Smooth muscle cell (in vitro differentiated cells): ENCODE results near the gene RNF31. TPM values are rescaled to one million over a fixed set of nuclear protein-coding genes. Genes with fewer than 3 reads are reported as not detected.

Experiments used
- DNase-seq: peaks from one replicate; lab custom pipeline; 2025; ENCODE audit not compliant: unreplicated experiment; lab: John Stamatoyannopoulos, UW
- H2AFZ ChIP-seq: fragments of 200-600 bp; sonication (generic); 2 replicates; pipeline ENCODE4 v1.6.0; 2016; ENCODE audit warnings: antibody characterized with exemption, low read depth, mild to moderate bottlenecking
- H3F3A ChIP-seq: fragments of 200-600 bp; sonication (generic); 2 replicates; pipeline ENCODE4 v1.6.0; 2017; ENCODE audit warnings: antibody characterized with exemption, low read depth
- H3K27ac ChIP-seq: fragments of 200-600 bp; sonication (generic); 2 replicates; pipeline ENCODE4 v1.5.1; 2016; ENCODE audit warnings: low read depth, mild to moderate bottlenecking
- H3K27me3 ChIP-seq: fragments of 200-600 bp; sonication (generic); 2 replicates; pipeline ENCODE4 v1.6.1; 2016; ENCODE audit warnings: low read depth, mild to moderate bottlenecking
- H3K36me3 ChIP-seq: fragments of 200-600 bp; sonication (generic); 2 replicates; pipeline ENCODE4 v1.5.1; 2016; ENCODE audit warnings: low read depth
- H3K4me1 ChIP-seq: fragments of 200-600 bp; sonication (generic); 2 replicates; pipeline ENCODE4 v1.5.1; 2016; ENCODE audit warnings: low read depth
- H3K4me2 ChIP-seq: fragments of 200-600 bp; sonication (generic); 2 replicates; pipeline ENCODE4 v1.6.0; 2016; ENCODE audit warnings: mild to moderate bottlenecking
- H3K4me3 ChIP-seq: fragments of 200-600 bp; sonication (generic); 2 replicates; pipeline ENCODE4 v1.5.1; 2016; ENCODE audit warnings: mild to moderate bottlenecking
- H3K79me2 ChIP-seq: fragments of 200-600 bp; sonication (generic); 2 replicates; pipeline ENCODE4 v1.6.0; 2016; ENCODE audit warnings: low read depth, mild to moderate bottlenecking
- H3K9ac ChIP-seq: fragments of 200-600 bp; sonication (generic); 2 replicates; pipeline ENCODE4 v1.6.0; 2016; ENCODE audit warnings: low read depth
- H3K9me3 ChIP-seq: fragments of 200-600 bp; sonication (generic); replicated peaks from 2 replicates; pipeline ENCODE4 v1.5.1; 2016; ENCODE audit warnings: low read depth
- H4K20me1 ChIP-seq: fragments of 200-600 bp; sonication (generic); 2 replicates; pipeline ENCODE4 v1.6.0; 2016; ENCODE audit warnings: low read depth
- CTCF ChIP-seq: fragments of 200-600 bp; sonication (generic); IDR thresholded peaks from 2 replicates; pipeline ENCODE4 v1.5.1; 2017; ENCODE audit warnings: borderline replicate concordance, mild to moderate bottlenecking, antibody characterized with exemption; ENCODE audit not compliant: insufficient read depth, poor library complexity, severe bottlenecking
- WGBS: methylation state at CpG from one replicate; pipeline ENCODE4 v1.1.7; 2016; ENCODE audit warnings: low lambda C conversion rate; 5-methylcytosine and 5-hydroxymethylcytosine counted together
- polyA plus RNA-seq: library from polyadenylated mRNA; unstranded; fragments of >200 nt; fragmentation: Nextera tagmentation; extraction: Ambion mirVana; gene quantifications from 2 replicates; pipeline ENCODE4 v1.2.1, GENCODE V29; 2016
- total RNA-seq: library from RNA; depleted of rRNA; stranded (reverse); fragments of >200 nt; gene quantifications from 2 replicates; pipeline ENCODE4 v1.2.3, GENCODE V29; 2014

RNF31 gene
- total and polyA plus RNA-seq, 2 experiments from 2014 or later = 25.4 to 74.8 TPM

GRCh38 chr14:24204163-24205146, 57.2 kb downstream of the RNF31 start:
- no peaks in the 10 kb centered on the region for H3K4me1 ChIP-seq
- H4K20me1 ChIP-seq = no peaks in the 10 kb centered on the region
- H3K36me3 ChIP-seq = no peaks in the 10 kb centered on the region
- 96% methylated on average over 7 of the region's 7 CpGs for WGBS
- no peak overlapping the region for H3K4me3 ChIP-seq
- no peaks in the 10 kb centered on the region for H3K27me3 ChIP-seq
- no peak overlapping the region for H3K4me2 ChIP-seq
- H3K9ac ChIP-seq = no peak overlapping the region
- H3F3A ChIP-seq = no peaks in the 10 kb centered on the region
- H3K9me3 ChIP-seq = no peaks in the 10 kb centered on the region
- no peaks in the 10 kb centered on the region for H3K79me2 ChIP-seq
- DNase-seq = no peak
- TF ChIP-seq CTCF = no peak
- no peak overlapping the region for H3K27ac ChIP-seq
- no peak overlapping the region for H2AFZ ChIP-seq

- Histone ChIP-seq H3K79me2 (no peaks in the 10 kb centered on the region), H3K27me3 (no peaks in the 10 kb centered on the region), H3K36me3 (no peaks in the 10 kb centered on the region), H4K20me1 (no peaks in the 10 kb centered on the region), H3F3A (no peaks in the 10 kb centered on the region), H3K27ac (no peak overlapping the region), H3K9me3 (no peaks in the 10 kb centered on the region), H3K4me3 (no peak overlapping the region), H3K4me2 (no peak overlapping the region), H2AFZ (no peak overlapping the region), H3K9ac (no peak overlapping the region), H3K4me1 (no peaks in the 10 kb centered on the region)
- DNase-seq = no peak
- WGBS = 96% methylated on average over 11 of the region's 11 CpGs
- TF ChIP-seq CTCF = no peak
Observed at GRCh38 chr14:24206260-24207103, 59.2 kb downstream of the RNF31 start.

GRCh38 chr14:24207104-24207551, 59.8 kb downstream of the RNF31 start:
- no peak for TF ChIP-seq CTCF
- H3K9me3 ChIP-seq = no peaks in the 10 kb centered on the region
- no peaks in the 10 kb centered on the region for H3F3A ChIP-seq
- H3K4me2 ChIP-seq = no peak overlapping the region
- H2AFZ ChIP-seq = no peak overlapping the region
- no peak for DNase-seq
- peaks cover 3% of the 10 kb centered on the region for H3K79me2 ChIP-seq
- H3K27ac ChIP-seq = no peak overlapping the region
- no peaks in the 10 kb centered on the region for H3K4me1 ChIP-seq
- no peaks in the 10 kb centered on the region for H3K27me3 ChIP-seq
- 96% methylated on average over 5 of the region's 5 CpGs for WGBS
- H3K36me3 ChIP-seq = no peaks in the 10 kb centered on the region
- no peak overlapping the region for H3K4me3 ChIP-seq
- H3K9ac ChIP-seq = no peak overlapping the region
- no peaks in the 10 kb centered on the region for H4K20me1 ChIP-seq
